Brain microvascular endothelial cell (primary cell): ENCODE results near the gene KRT77.

Experiments
- DNase-seq: peaks from one replicate; pipeline ENCODE4 v3.0.0-alpha.2; 2020
- H3K27ac ChIP-seq: fragments of 250-450 bp; sonication (Bioruptor Pico); 2 replicates; pipeline ENCODE4 v1.5.1; 2020; ENCODE audit warnings: mild to moderate bottlenecking, moderate library complexity
- H3K27me3 ChIP-seq: fragments of 250-450 bp; sonication (Bioruptor Pico); replicated peaks from 2 replicates; pipeline ENCODE4 v1.5.1; 2020; ENCODE audit warnings: mild to moderate bottlenecking
- H3K36me3 ChIP-seq: fragments of 250-450 bp; sonication (Bioruptor Pico); replicated peaks from 2 replicates; pipeline ENCODE4 v1.5.1; 2020; ENCODE audit warnings: mild to moderate bottlenecking
- H3K4me3 ChIP-seq: 2 replicates; pipeline ENCODE4 v1.5.1; 2011; ENCODE audit warnings: low read depth, mild to moderate bottlenecking, control low read depth, low read length, moderate library complexity
- CTCF ChIP-seq: IDR thresholded peaks from 2 replicates; pipeline ENCODE4 v1.5.1; 2011; ENCODE audit warnings: low read depth, mild to moderate bottlenecking, moderate library complexity, low read length, control low read depth, inconsistent platforms; ENCODE audit errors: missing control alignments
- in situ Hi-C: cut with HindIII; loops from 2 replicates; pipeline ENCODE4 v1.10.0; 2017; ENCODE audit warnings: low sequenced_read_pairs, low pct_ligation_motif_present

The KRT77 gene

GRCh38 chr12:52683575-52684300, 19.6 kb downstream of the KRT77 start:
- no peak overlapping the region for H3K4me3 ChIP-seq
- no peak for TF ChIP-seq CTCF
- H3K27ac ChIP-seq = no peak overlapping the region
- in situ Hi-C loops = no loop called here
- DNase-seq = no peak
- H3K27me3 ChIP-seq = peaks cover 3% of the 10 kb centered on the region
- no peaks in the 10 kb centered on the region for H3K36me3 ChIP-seq

GRCh38 chr12:52682938-52683574, 20.3 kb downstream of the KRT77 start:
- Histone ChIP-seq H3K27me3 (peaks cover 3% of the 10 kb centered on the region), H3K4me3 (no peak overlapping the region), H3K27ac (no peak overlapping the region), H3K36me3 (no peaks in the 10 kb centered on the region)
- TF ChIP-seq CTCF = no peak
- in situ Hi-C loops = no loop called here
- no peak for DNase-seq

- in situ Hi-C loops = no loop called here
- TF ChIP-seq CTCF = no peak
These were observed 21.0 kb downstream of the KRT77 start for GRCh38 chr12:52682381-52682660.

GRCh38 chr12:52681526-52682380, 21.6 kb downstream of the KRT77 start:
- Histone ChIP-seq H3K4me3 (no peak overlapping the region), H3K27ac (no peak overlapping the region), H3K27me3 (no peaks in the 10 kb centered on the region), H3K36me3 (no peaks in the 10 kb centered on the region)
- in situ Hi-C loops = no loop called here
- TF ChIP-seq CTCF = no peak
- DNase-seq = no peak

More at GRCh38 chr12:52682381-52682660, 21.0 kb downstream of the KRT77 start:
- Histone ChIP-seq H3K27ac (no peak overlapping the region), H3K27me3 (no peaks in the 10 kb centered on the region), H3K4me3 (no peak overlapping the region), H3K36me3 (no peaks in the 10 kb centered on the region)
- no peak for DNase-seq

GRCh38 chr12:52680363-52680762, 23.0 kb downstream of the KRT77 start, which contains the start of gene KRT1:
Gene KRT1, minus strand, starts transcription at chr12:52680407. Its CDS starts 59 bp downstream, at chr12:52680348.
- TF ChIP-seq CTCF = no peak
- Histone ChIP-seq H3K36me3 (no peaks in the 10 kb centered on the region), H3K27ac (no peak within 1 kb of the TSS), H3K4me3 (no peak within 1 kb of the TSS), H3K27me3 (no peaks in the 10 kb centered on the region)
- no peak for DNase-seq
- in situ Hi-C loops = no loop called here
